HG02981 (cell line): ENCODE results near the gene MDC1.
A peak's percentile ranks its signal among the peaks of the same experiment; 100 is the strongest.

Experiments used
- ATAC-seq: cut with Tn5 transposase; IDR thresholded peaks from one replicate; pipeline ENCODE4 v1.9.1; 2021; ENCODE audit warnings: mild to moderate bottlenecking, moderate library complexity; ENCODE audit not compliant: unreplicated experiment

The MDC1 gene

GRCh38 chr6:30748851-30749540 lies 31.9 kb upstream of the MDC1 start:
- ATAC-seq: no peak

- ATAC-seq: no peak
These were observed 31.1 kb upstream of the MDC1 start for GRCh38 chr6:30747902-30748769.

- no peak for ATAC-seq
These were observed 30.2 kb upstream of the MDC1 start for GRCh38 chr6:30747300-30747687.

- no peak for ATAC-seq
These were observed 27.1 kb upstream of the MDC1 start, which contains the start of gene IER3 for GRCh38 chr6:30744054-30744805. Gene IER3, minus strand, starts transcription at chr6:30744547. Its CDS starts 29 bp downstream, at chr6:30744518.

- ATAC-seq: no peak
These were observed 26.3 kb upstream of the MDC1 start for GRCh38 chr6:30743099-30744053.

GRCh38 chr6:30742316-30743098 lies 25.4 kb upstream of the MDC1 start, which contains the start of gene FLOT1:
Gene FLOT1, minus strand, starts transcription at chr6:30742687. Its CDS starts 498 bp downstream, at chr6:30742189.
- ATAC-seq: peak; percentile 72

- no peak for ATAC-seq
These were observed 24.8 kb upstream of the MDC1 start for GRCh38 chr6:30741789-30742315.

GRCh38 chr6:30741063-30741779 lies 24.1 kb upstream of the MDC1 start:
- no peak for ATAC-seq

GRCh38 chr6:30740540-30740870 lies 23.4 kb upstream of the MDC1 start:
- ATAC-seq: no peak

GRCh38 chr6:30738532-30738931 lies 21.5 kb upstream of the MDC1 start:
- ATAC-seq: no peak

- peak; percentile 36 for ATAC-seq
These were observed 18.7 kb upstream of the MDC1 start for GRCh38 chr6:30735668-30736314.

GRCh38 chr6:30732237-30732943 lies 15.3 kb upstream of the MDC1 start:
- ATAC-seq: no peak

GRCh38 chr6:30730601-30731435 lies 13.7 kb upstream of the MDC1 start:
- no peak for ATAC-seq

GRCh38 chr6:30727920-30728553 lies 11.0 kb upstream of the MDC1 start:
- ATAC-seq: no peak

GRCh38 chr6:30726506-30727413 lies 9.7 kb upstream of the MDC1 start:
- ATAC-seq: no peak
